WERI-Rb-1 (cell line): ENCODE measurements around the gene NRIP2.
A peak's percentile ranks its signal among the peaks of the same experiment; 100 is the strongest.

Experiments
- DNase-seq: peaks from one replicate; pipeline ENCODE4 v3.0.0-alpha.2; 2020
- H3K27ac ChIP-seq: fragments of 250-450 bp; sonication (Bioruptor Pico); 2 replicates; pipeline ENCODE4 v1.5.1; 2020; ENCODE audit warnings: mild to moderate bottlenecking, moderate library complexity
- H3K27me3 ChIP-seq: fragments of 250-450 bp; sonication (Bioruptor Pico); 2 replicates; pipeline ENCODE4 v1.5.1; 2021; ENCODE audit warnings: mild to moderate bottlenecking, low read depth, moderate library complexity; ENCODE audit not compliant: insufficient read depth, severe bottlenecking
- H3K36me3 ChIP-seq: fragments of 250-450 bp; sonication (Bioruptor Pico); 2 replicates; pipeline ENCODE4 v1.5.1; 2020; ENCODE audit warnings: mild to moderate bottlenecking, moderate library complexity
- H3K4me3 ChIP-seq: 2 replicates; pipeline ENCODE4 v1.5.1; 2011; ENCODE audit warnings: low read depth, mild to moderate bottlenecking, control low read depth, low read length
- H3K9me3 ChIP-seq: fragments of 250-450 bp; sonication (Bioruptor Pico); 2 replicates; pipeline ENCODE4 v1.5.1; 2021; ENCODE audit warnings: mild to moderate bottlenecking, moderate library complexity; ENCODE audit not compliant: severe bottlenecking
- TF ChIP-seq, protein P1 (sequence below): IDR thresholded peaks from 2 replicates; pipeline ENCODE4 v1.5.1; 2011; ENCODE audit warnings: low read depth, mild to moderate bottlenecking, control low read depth, inconsistent platforms, low read length

NRIP2 gene

DNA sequence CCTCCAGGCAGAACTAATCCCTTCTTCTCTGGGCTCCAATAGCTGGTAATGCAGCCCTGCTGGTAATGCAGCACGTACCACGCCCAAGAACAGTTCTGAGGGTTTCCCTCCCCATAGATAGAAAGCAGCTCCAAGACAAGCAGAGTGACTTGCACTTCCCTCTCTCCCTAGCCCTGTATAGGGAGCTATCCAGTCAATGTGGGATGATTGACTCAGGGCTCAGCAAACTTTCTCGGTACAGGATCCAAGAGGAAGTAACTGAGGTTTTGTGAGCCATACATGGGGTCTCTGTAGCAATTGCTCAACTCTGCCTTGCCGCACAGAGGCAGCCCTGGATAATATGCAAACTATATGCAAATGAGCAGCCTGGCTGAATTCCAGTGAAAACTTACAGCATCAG is 55.6 kb downstream of the NRIP2 start:
- TF ChIP-seq, protein P1, sequence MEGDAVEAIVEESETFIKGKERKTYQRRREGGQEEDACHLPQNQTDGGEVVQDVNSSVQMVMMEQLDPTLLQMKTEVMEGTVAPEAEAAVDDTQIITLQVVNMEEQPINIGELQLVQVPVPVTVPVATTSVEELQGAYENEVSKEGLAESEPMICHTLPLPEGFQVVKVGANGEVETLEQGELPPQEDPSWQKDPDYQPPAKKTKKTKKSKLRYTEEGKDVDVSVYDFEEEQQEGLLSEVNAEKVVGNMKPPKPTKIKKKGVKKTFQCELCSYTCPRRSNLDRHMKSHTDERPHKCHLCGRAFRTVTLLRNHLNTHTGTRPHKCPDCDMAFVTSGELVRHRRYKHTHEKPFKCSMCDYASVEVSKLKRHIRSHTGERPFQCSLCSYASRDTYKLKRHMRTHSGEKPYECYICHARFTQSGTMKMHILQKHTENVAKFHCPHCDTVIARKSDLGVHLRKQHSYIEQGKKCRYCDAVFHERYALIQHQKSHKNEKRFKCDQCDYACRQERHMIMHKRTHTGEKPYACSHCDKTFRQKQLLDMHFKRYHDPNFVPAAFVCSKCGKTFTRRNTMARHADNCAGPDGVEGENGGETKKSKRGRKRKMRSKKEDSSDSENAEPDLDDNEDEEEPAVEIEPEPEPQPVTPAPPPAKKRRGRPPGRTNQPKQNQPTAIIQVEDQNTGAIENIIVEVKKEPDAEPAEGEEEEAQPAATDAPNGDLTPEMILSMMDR: no peak
- Histone ChIP-seq H3K36me3 (no peaks in the 10 kb centered on the region), H3K9me3 (no peaks in the 10 kb centered on the region), H3K27ac (no peak overlapping the region), H3K4me3 (no peak overlapping the region), H3K27me3 (no peaks in the 10 kb centered on the region)
- peak; percentile 70 for DNase-seq

DNA sequence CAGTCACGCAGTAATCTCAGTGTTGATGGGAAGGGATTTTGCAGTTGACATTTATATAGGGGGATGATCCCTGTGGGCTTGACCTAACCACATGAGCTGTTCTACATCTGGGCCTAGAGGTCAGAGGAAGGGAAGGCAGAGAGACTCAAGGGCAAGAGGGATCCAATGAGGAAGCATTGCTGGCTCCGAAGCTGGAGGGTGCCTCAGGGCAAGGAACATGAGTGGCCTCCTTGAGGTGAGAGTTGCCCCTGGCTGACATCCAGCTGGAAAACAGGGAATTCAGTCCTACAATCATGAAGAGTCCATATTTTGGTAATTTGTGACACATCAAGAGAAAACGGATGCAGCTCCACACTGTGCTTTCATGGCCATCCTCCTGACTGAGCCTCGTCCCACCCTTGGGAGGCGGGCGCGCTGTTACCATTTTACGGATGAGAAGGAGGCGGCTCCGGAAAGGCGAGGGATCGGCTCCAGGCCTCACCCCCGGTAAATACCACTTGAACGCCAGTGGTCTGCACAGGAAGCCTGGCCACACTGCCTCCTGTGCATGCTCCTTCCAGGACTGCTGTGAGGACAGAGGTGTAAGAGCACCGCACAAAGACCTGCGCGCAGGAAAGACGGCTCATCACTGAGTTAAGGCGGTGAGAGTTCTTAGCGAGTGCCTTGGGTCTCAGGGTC is 58.6 kb downstream of the NRIP2 start:
- no peak overlapping the region for H3K27ac ChIP-seq
- H3K27me3 ChIP-seq: no peaks in the 10 kb centered on the region
- no peak for DNase-seq
- H3K36me3 ChIP-seq: no peaks in the 10 kb centered on the region
- TF ChIP-seq, protein P1: no peak
- H3K4me3 ChIP-seq: no peak overlapping the region
- H3K9me3 ChIP-seq: no peaks in the 10 kb centered on the region

DNA sequence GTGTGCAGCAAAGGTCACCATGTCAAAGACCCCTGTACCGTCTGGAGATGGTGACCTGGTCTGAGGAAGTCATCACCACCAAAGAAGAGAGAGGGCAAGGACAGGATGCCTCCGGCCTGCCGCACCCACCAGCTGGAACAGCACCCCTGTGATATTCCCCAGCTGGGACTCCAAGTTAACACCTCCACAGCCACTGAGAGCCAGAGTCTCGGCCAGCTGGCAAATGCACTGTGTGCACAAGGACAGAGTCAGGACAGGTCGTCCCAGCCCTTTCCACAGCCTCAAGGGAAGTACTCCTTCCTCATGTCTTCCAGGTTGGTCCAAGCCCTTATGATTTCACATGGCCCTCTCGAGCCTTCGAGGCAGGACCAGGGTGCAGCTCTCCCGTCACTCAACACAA is 59.4 kb downstream of the NRIP2 start:
- DNase-seq: no peak
- Histone ChIP-seq H3K4me3 (no peak overlapping the region), H3K27ac (no peak overlapping the region), H3K27me3 (no peaks in the 10 kb centered on the region), H3K36me3 (no peaks in the 10 kb centered on the region), H3K9me3 (no peaks in the 10 kb centered on the region)
- TF ChIP-seq, protein P1: no peak
